Activated naive CD4-positive, alpha-beta T cell treated with anti-CD3 and anti-CD28 coated beads for 36 hours (primary cell): ENCODE data around the gene AKIRIN2. TPM values are rescaled to one million over a fixed set of nuclear protein-coding genes. Genes with fewer than 3 reads are reported as not detected.
A peak's percentile ranks its signal among the peaks of the same experiment; 100 is the strongest.

Experiments used
- CTCF ChIA-PET: fragments of 350-600 bp; sonication (Branson Sonifier 250); formaldehyde crosslinking; loops from one replicate; lab custom pipeline; 2021; ENCODE audit warnings: antibody characterized with exemption; lab: Charles Lee
- DNase-seq: peaks from one replicate; pipeline ENCODE4 v3.0.0-alpha.2; 2020
- H3K27ac Mint-ChIP-seq: one replicate; pipeline ENCODE4 v1.8.0; 2021; ENCODE audit warnings: mild to moderate bottlenecking, mixed read lengths
- H3K27me3 Mint-ChIP-seq: one replicate; pipeline ENCODE4 v1.8.0; 2021; ENCODE audit warnings: low read depth, mixed read lengths
- H3K36me3 Mint-ChIP-seq: one replicate; pipeline ENCODE4 v1.8.0; 2021; ENCODE audit warnings: low read depth, mixed read lengths
- H3K4me1 Mint-ChIP-seq: one replicate; pipeline ENCODE4 v1.8.0; 2021; ENCODE audit warnings: low read depth, mixed read lengths
- H3K4me3 Mint-ChIP-seq: one replicate; pipeline ENCODE4 v1.8.0; 2021; ENCODE audit warnings: mild to moderate bottlenecking, moderate library complexity, mixed read lengths
- H3K9me3 Mint-ChIP-seq: one replicate; pipeline ENCODE4 v1.8.0; 2021; ENCODE audit warnings: mixed read lengths
- intact Hi-C: fragments of 100-400 bp; cut with micrococcal nuclease; formaldehyde crosslinking; loops from one replicate; pipeline ENCODE4 v1.15.1; 2023
- total RNA-seq, 2 experiments: library from RNA; stranded (reverse); gene quantifications; one replicate each; pipeline ENCODE4 v1.2.3, GENCODE V29; 2021

AKIRIN2 gene
- total RNA-seq, 2 experiments from 2014 or later: 47.6 to 49.8 TPM

DNA sequence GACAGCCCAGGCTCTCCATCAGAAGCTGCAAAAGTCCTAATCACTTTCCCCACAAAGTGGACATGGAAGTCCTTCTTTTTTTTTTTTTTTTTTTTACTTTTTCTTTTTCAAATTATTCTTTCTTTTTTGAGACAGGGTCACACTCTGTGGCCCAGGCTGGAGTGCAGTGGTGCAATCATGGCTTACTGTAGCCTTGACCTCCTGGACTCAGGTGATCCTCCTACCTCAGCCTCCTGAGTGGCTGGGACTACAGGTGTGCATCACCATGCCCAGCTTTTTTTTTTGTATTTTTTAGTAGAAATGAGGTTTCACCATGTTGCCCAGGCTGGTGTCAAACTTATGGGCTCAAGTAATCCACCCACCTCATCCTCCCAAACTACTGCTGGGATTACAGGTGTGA, 29.0 kb upstream of the AKIRIN2 start:
- Mint-ChIP-seq H3K4me3 (no peak overlapping the region), H3K9me3 (peaks cover 4% of the 10 kb centered on the region), H3K27me3 (no peaks in the 10 kb centered on the region), H3K36me3 (no peaks in the 10 kb centered on the region), H3K27ac (no peak overlapping the region), H3K4me1 (peaks cover 26% of the 10 kb centered on the region)
- no peak for DNase-seq
- CTCF ChIA-PET: no interaction called here
- intact Hi-C loops: loop anchor here (10.0 kb wide), 1 partner anchor 546 kb away; no protein-coding TSS in a partner anchor

DNA sequence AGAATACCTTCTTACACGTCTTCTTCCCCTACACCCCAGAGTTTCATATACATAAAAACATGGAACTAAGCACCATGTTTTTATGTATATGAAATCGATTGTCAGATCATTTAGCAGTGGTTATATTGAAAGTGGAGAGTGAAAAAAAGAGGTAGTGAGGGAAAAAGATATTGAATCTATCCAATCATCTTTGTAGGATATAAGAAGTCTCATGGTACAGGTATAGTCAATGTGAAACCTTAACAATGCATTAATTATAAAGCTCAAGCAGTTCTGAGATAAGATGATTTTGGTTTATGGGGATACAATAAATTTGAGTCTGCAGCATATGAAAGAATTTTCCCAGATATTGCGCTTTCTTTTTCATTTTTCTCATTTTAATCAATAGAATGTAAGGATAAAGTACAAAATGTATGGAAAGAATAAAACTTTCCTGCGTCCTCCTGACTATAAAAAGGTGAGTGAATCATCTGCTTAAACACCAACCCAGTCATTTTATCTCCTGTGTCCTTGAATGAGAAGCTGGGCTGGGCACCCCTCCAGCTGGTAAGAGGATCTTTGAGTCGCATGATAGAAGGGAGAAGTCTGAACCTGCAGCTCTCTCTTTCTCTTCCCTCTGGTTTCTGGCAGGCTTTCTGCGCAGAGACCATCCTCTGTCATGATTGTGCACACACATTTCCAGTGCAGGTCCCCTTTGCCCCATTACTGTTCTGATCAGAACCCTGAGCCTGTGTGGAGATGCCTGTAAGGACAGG, 28.1 kb upstream of the AKIRIN2 start:
- Mint-ChIP-seq H3K36me3 (no peaks in the 10 kb centered on the region), H3K9me3 (peaks cover 2% of the 10 kb centered on the region), H3K4me3 (no peak overlapping the region), H3K27ac (no peak overlapping the region), H3K4me1 (peaks cover 30% of the 10 kb centered on the region), H3K27me3 (no peaks in the 10 kb centered on the region)
- peak; percentile 13 for DNase-seq
- intact Hi-C loops: loop anchor here (10.0 kb wide), 1 partner anchor 545 kb away; no protein-coding TSS in a partner anchor
- CTCF ChIA-PET: no interaction called here

DNA sequence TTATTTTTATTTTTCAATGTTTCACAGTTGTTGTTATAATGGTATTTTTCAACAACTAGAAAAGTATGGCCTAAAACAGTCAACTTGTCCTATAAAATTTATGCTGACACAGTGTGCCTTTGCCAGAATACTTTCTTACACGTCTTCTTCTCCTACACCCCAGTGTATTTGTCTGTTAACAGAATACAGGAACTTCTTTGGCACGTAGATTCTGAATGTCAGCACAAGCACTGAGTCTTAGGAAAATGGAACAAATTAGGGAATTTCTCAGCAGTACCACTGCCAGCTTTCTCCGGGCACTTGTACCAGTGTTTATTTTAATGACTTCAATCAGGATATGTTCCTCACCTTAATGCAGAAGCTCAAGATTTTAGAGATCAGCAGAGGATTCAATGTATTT, 26.7 kb upstream of the AKIRIN2 start:
- no peaks in the 10 kb centered on the region for H3K27me3 Mint-ChIP-seq
- CTCF ChIA-PET: no interaction called here
- H3K4me3 Mint-ChIP-seq: no peak overlapping the region
- no peak for DNase-seq
- no peak overlapping the region for H3K27ac Mint-ChIP-seq
- peaks cover 30% of the 10 kb centered on the region for H3K4me1 Mint-ChIP-seq
- intact Hi-C loops: no loop called here
- H3K9me3 Mint-ChIP-seq: no peaks in the 10 kb centered on the region
- H3K36me3 Mint-ChIP-seq: no peaks in the 10 kb centered on the region

DNA sequence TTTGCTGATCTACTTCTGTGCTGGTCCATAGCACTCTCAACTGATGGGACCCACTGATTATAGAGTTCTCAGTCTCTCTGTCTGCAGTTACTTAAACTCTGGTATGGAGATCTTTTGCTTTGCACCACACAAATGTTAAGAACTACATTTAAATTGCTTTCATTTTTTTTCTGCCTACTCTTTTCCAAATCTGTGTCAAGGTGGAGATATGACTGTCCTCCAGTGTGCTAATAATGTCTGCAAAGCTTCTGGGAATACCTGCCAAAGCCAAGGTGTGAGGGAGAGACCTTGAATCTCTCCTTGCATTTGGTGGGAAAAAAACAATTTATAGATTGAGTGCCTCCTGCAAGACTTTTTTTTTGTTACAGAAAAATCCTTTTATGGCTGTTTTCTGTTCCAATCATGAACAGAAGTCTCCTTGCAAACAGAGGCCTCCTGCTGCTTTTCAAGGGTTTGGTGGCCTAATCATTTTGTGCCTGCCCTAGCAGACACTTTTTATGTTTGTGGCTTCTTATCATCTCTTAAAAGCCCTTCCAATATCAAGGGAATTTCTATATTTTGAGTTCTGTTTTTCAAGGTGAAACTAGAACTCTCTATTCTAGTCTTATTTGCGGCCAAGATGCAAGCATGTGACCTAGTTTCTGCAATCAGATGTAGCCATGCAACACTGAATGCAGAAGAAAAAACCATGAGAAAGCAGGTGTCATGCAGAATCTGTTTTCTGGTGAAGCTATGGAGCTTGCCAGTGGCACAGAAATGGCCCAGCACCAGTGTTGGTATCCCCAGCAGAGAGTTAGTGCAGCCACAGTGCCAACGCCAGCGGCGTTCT, 23.2 kb upstream of the AKIRIN2 start:
- DNase-seq: no peak
- peaks cover 18% of the 10 kb centered on the region for H3K4me1 Mint-ChIP-seq
- no peaks in the 10 kb centered on the region for H3K36me3 Mint-ChIP-seq
- H3K9me3 Mint-ChIP-seq: no peaks in the 10 kb centered on the region
- intact Hi-C loops: loop anchor here (1.0 kb wide), 1 partner anchor 11 kb away; no protein-coding TSS in a partner anchor
- no peak overlapping the region for H3K4me3 Mint-ChIP-seq
- no peaks in the 10 kb centered on the region for H3K27me3 Mint-ChIP-seq
- H3K27ac Mint-ChIP-seq: no peak overlapping the region
- CTCF ChIA-PET: no interaction called here

DNA sequence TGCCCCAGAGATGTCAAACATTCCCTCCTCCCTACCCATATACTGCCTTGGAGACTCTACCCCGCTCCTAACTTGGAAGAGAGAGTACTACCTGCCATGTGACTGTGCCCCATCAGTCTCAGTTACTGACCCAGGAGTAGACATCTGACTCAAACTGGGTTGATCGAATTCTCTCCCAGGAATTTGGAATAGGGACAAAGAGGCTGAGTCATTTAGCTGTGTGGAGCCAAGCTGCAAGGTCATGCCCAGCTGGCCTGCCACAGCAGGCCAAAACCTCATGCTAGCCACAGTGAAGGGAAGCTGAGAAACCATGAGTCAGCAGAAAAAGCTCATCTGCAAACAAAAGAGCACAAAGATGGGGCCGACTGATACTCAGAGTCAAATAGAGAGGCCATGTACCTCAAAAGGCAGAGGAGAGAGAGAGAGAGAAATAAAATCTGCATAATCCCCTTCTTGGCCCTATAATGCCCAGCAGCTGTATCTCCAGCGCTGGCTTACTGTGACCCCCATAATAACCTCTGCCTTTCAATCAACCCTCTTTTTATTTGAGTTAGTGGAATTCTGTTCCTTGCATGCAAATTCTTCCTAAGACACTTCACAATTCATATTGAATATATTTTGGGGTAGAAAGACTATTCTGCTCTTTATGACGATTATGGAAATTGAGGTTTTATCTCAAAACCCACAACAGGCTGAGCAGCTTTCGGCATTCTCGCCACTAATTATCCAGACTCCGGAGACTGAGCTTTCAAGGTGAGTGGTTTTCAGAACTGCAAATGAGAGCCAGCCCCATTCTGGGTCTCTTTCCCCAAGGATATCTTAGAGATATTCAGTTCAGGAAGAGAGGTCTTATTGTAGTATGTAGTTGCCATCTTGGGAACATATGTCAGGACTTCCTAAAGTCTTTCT, 21.4 kb upstream of the AKIRIN2 start:
- H3K36me3 Mint-ChIP-seq: no peaks in the 10 kb centered on the region
- intact Hi-C loops: no loop called here
- no peak overlapping the region for H3K27ac Mint-ChIP-seq
- no peaks in the 10 kb centered on the region for H3K9me3 Mint-ChIP-seq
- CTCF ChIA-PET: interaction anchor here (1.5 kb wide), 1 partner anchor 9 kb away, joined by 3 read pairs; no protein-coding TSS in a partner anchor
- peaks cover 9% of the 10 kb centered on the region for H3K4me1 Mint-ChIP-seq
- no peak overlapping the region for H3K4me3 Mint-ChIP-seq
- no peak for DNase-seq
- H3K27me3 Mint-ChIP-seq: no peaks in the 10 kb centered on the region

DNA sequence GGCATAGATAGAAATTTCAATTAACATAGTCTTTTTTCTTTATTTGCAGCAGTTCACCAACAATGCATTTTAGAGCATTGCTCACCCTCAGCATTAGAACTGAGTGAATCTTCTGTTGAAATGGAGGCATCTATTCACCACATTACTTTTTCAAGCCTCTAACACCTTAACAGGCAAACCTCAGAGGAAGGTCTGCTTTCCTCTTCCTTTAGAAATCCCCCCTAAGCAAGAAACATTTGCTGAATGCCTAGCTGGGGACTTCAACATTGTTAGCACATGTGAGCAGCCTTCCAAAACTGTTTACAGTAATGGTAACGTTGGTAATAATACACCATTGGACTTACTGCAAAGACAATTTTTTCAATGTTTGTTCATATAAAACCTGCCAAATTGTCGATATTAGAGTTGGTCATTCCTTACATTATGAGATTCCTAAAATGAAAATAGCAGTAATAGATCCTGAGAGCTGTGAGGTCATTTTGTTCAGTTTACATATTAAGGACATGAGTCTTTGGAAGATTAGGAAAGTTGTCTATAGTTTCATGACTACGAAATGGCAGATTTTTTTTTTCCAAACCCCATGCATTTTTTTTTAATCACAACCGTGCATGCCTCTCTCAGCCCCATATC, 20.6 kb upstream of the AKIRIN2 start:
- Mint-ChIP-seq H3K9me3 (no peaks in the 10 kb centered on the region), H3K4me1 (peaks cover 9% of the 10 kb centered on the region), H3K4me3 (no peak overlapping the region), H3K27ac (no peak overlapping the region), H3K36me3 (no peaks in the 10 kb centered on the region), H3K27me3 (no peaks in the 10 kb centered on the region)
- DNase-seq: no peak
- CTCF ChIA-PET: no interaction called here
- intact Hi-C loops: no loop called here

DNA sequence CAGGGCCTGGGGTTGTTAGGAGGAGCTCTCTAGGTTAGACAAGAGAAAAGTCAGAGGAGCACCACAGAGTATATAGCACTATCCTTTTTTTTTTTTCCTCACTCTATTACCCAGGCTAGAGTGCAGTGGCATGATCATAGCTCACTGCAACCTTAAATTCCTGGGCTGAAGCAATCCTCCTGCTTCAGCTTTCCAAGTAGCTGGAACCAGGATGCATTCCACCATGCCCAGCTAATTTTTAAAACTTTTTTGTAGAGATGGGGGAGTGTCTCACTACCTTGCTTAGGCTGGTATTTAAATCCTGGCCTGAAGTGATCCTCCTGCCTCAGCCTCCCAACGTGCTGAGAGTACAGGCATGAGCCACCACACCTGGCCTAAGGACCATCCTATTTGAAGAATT, 19.3 kb upstream of the AKIRIN2 start:
- no peak overlapping the region for H3K4me3 Mint-ChIP-seq
- H3K36me3 Mint-ChIP-seq: no peaks in the 10 kb centered on the region
- H3K9me3 Mint-ChIP-seq: no peaks in the 10 kb centered on the region
- DNase-seq: no peak
- CTCF ChIA-PET: no interaction called here
- intact Hi-C loops: no loop called here
- H3K4me1 Mint-ChIP-seq: peaks cover 9% of the 10 kb centered on the region
- no peaks in the 10 kb centered on the region for H3K27me3 Mint-ChIP-seq
- no peak overlapping the region for H3K27ac Mint-ChIP-seq

DNA sequence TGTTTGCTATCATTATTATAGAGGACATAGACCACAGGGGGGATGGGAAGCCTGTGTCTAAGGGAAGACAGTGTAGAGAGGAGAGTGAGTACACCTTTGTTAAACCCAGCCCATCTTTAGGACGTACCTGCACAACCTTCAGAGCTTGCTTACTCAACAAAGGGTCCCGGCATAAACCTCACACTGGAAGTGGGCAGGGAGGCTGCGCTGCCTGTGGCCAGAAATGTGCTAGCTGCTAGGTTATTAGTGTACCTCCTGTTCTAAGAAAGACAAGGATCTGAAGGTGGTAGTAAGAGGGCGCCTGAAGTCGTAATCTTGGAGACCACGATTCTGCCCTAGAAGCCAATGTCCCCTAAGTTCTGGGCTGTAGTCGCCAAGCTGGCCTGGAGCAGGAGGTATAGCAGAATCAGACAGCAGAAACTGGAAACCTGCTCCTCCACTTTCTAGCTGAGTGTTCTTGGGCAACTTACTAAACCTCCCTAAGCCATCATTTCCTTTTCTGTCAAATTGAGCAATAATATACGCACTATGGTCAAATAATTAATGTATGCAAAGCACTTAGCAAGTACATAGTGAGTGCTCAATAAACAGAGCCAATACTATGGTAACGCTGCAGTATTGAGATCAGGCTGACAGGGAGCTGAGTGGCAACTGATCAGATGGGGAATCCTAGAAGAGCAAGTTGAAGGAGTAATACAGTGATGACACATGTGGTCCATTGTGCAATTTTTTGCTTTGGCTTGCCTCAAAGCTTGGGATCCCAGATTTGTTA, 16.8 kb upstream of the AKIRIN2 start:
- no peak for DNase-seq
- intact Hi-C loops: no loop called here
- H3K27me3 Mint-ChIP-seq: no peaks in the 10 kb centered on the region
- no peaks in the 10 kb centered on the region for H3K9me3 Mint-ChIP-seq
- no peaks in the 10 kb centered on the region for H3K36me3 Mint-ChIP-seq
- CTCF ChIA-PET: interaction anchor here (0.8 kb wide), 1 partner anchor 13 kb away, joined by 3 read pairs; no protein-coding TSS in a partner anchor
- peaks cover 10% of the 10 kb centered on the region for H3K4me1 Mint-ChIP-seq
- no peak overlapping the region for H3K27ac Mint-ChIP-seq
- H3K4me3 Mint-ChIP-seq: no peak overlapping the region

DNA sequence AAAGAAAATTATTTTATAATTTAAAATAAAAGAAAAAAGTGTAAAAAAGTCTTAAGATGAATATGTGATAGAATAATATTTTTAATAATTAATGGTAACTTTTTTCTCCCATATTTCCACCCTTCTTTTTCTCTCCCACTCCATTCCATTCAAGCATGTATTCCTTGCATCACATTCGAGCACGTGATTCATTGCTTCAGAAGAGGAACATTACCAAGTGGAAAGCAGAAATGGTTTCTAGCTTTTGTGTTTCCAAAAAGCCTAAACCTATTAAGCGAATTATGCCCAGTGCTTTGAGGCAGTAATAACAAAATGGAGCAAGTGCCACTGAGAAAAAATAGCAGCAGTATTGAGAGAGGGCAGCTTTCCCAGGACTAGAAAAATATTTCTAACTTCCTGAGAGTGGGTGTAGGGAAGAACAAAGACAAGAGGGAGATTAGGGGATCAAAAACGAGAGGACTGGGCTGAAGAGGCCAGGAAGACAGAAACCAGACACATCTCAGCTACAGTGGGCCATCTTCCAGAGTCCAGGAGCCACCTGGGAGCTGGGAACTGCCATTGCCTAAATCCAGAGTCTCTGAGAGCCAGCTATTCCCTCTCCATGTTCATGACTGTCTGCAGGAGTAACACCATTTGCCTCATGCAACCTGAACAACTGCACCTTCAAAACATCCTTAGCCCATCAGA, 15.0 kb upstream of the AKIRIN2 start:
- CTCF ChIA-PET: no interaction called here
- intact Hi-C loops: no loop called here
- no peaks in the 10 kb centered on the region for H3K36me3 Mint-ChIP-seq
- no peak overlapping the region for H3K4me3 Mint-ChIP-seq
- no peak overlapping the region for H3K27ac Mint-ChIP-seq
- no peaks in the 10 kb centered on the region for H3K27me3 Mint-ChIP-seq
- no peaks in the 10 kb centered on the region for H3K9me3 Mint-ChIP-seq
- no peak for DNase-seq
- H3K4me1 Mint-ChIP-seq: peaks cover 5% of the 10 kb centered on the region

DNA sequence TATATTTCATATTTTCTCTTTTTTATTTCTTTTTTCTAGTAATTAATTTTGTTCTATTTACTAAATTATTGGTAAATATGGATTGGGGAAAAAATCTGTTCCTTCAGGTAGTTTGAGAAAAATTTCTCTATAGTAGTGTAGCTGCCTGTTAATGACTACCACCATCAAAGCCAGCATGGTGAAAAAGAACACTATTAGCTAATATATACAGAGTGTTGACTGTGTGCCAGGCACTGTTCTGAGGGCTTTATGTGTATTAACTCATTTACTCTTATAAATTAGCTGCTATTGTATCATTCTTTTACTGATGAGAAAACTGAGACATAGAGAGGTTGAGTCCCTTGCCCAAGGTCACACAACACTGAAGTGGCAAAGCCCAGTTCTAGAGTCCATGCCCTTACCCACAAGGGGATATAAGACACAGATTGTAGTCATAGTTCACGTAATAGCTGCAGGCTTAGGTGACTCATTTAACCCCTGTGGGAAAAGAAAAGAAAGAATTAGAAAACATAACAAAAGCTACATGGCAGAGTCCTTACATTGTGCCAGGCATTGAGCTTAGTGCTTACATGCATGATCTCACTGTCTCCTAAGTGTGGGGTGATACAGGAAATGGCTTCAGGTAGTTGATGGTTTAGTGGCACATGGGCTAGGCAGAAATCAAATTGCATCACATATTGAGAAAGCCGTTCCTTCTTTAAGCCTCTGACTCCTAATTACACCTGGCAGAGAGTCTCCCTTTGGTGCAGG, 12.2 kb upstream of the AKIRIN2 start:
- CTCF ChIA-PET: interaction anchor here (0.8 to 1.4 kb wide), 2 partner anchors 10 to 540 kb away, joined by 3 read pairs; no protein-coding TSS in a partner anchor
- no peak overlapping the region for H3K4me3 Mint-ChIP-seq
- peaks cover 5% of the 10 kb centered on the region for H3K4me1 Mint-ChIP-seq
- peak; percentile 12 for DNase-seq
- intact Hi-C loops: loop anchor here (1.0 kb wide), 2 partner anchors 11 to 18 kb away; no protein-coding TSS in a partner anchor
- H3K9me3 Mint-ChIP-seq: no peaks in the 10 kb centered on the region
- no peak overlapping the region for H3K27ac Mint-ChIP-seq
- H3K27me3 Mint-ChIP-seq: no peaks in the 10 kb centered on the region
- H3K36me3 Mint-ChIP-seq: no peaks in the 10 kb centered on the region
